Psoas muscle (tissue), 8 donors: ENCODE measurements around the gene SORBS1. TPM values are rescaled to one million over a fixed set of nuclear protein-coding genes. Genes with fewer than 3 reads are reported as not detected.

ENCODE experiments used
- ATAC-seq, 4 donors: fragments of 200-7000 bp; cut with Tn5 transposase; one replicate each; pipeline ENCODE4 v1.9.1; 2020; ENCODE audit warnings: moderate library complexity in 3 of 4, mild to moderate bottlenecking in 2 of 4
- DNase-seq, 2 donors: peaks; one replicate each; pipeline ENCODE4 v3.0.0-alpha.2; 2020
- H3K27ac ChIP-seq: fragments of 200-600 bp; one replicate; pipeline ENCODE4 v1.8.0; 2022
- H3K27me3 ChIP-seq, 3 donors: fragments of 200-600 bp in 1 of 3; one replicate each; pipeline versions ENCODE4 v1.6.1 to v1.8.0; 2013 to 2022; ENCODE audit warnings: low read length in 2 of 3, mild to moderate bottlenecking in 2 of 3, moderate library complexity in 1 of 3; ENCODE audit not compliant: insufficient read depth in 3 of 3
- H3K36me3 ChIP-seq, 2 donors: fragments of 200-600 bp in 1 of 2; one replicate each; pipeline versions ENCODE4 v1.6.1 to v1.8.0; 2013 to 2022; ENCODE audit warnings: low read depth in 1 of 2, mild to moderate bottlenecking in 1 of 2, moderate library complexity in 1 of 2; ENCODE audit not compliant: insufficient read depth in 1 of 2
- H3K4me1 ChIP-seq: fragments of 200-600 bp; one replicate; pipeline ENCODE4 v1.8.0; 2022
- H3K4me3 ChIP-seq: fragments of 200-600 bp; one replicate; pipeline ENCODE4 v1.8.0; 2022; ENCODE audit warnings: mild to moderate bottlenecking
- H3K9me3 ChIP-seq: fragments of 200-600 bp; one replicate; pipeline ENCODE4 v1.8.0; 2022
- CTCF ChIP-seq: fragments of 200-600 bp; IDR thresholded peaks from one replicate; pipeline ENCODE4 v1.8.0; 2022; ENCODE audit warnings: antibody characterized with exemption
- WGBS, 3 donors: extraction: QIAGEN DNeasy Blood & Tissue Kit; methylation state at CpG; one replicate each; pipeline versions ENCODE4 v1.1.6 to v1.1.7; 2013; 5-methylcytosine and 5-hydroxymethylcytosine counted together
- intact Hi-C, 2 donors: fragments of 100-400 bp; cut with DNase I; formaldehyde crosslinking; loops; one replicate each; pipeline versions ENCODE4 v1.11.0 to v1.14.2; 2022
- polyA plus RNA-seq, 3 donors: library from polyadenylated mRNA; stranded (reverse); fragments of 200-250 nt; gene quantifications; one replicate each; pipeline ENCODE4 v1.2.3, GENCODE V29; 2013
- total RNA-seq, 4 donors: library from RNA; stranded (reverse); fragmentation: NEBNext Ultra II Directional in 2 of 4; extraction: Animal tissue kit (Norgen Biotek cat#: 25700) in 2 of 4; gene quantifications; one replicate each; pipeline versions ENCODE4 v1.2.1 to v1.2.4, GENCODE V29; 2021 to 2023
- donor health status: healthy with polysubstance abuse.
- donor health status: DM: no; HTN: no; CAD: no; lungs with moderate emphysema.
- donor health status: Bipolar disorder and iron deficiency.
- donor health status: healthy.
- donor health status: DM: yes; HTN: yes; CAD: no.
- donor health status: DM: no; HTN: no; CAD: no.
- donor health status: DM: no; HTN: no; CAD: no.
- donor health status: DM: yes; HTN: yes; CAD: no.

The SORBS1 gene
- total and polyA plus RNA-seq, 7 donors, result 17.3 to 306 (median 145) TPM

- ATAC-seq (no peak), DNase-seq (no peak)
- Histone ChIP-seq H3K9me3 (no peaks in the 10 kb centered on the region), H3K27ac (peak overlapping the region; percentile 55), H3K36me3 (peaks cover under 1 to 33% of the 10 kb centered on the region in 2 donors), H3K4me3 (no peak overlapping the region), H3K27me3 (no peaks in the 10 kb centered on the region), H3K4me1 (peaks cover 56% of the 10 kb centered on the region)
- 80 to 81% (median 81%) methylated on average over 9 of the region's 9 CpGs for WGBS, 3 donors
- intact Hi-C loops, result no loop called here
- TF ChIP-seq CTCF, result no peak
These were observed 126.6 kb downstream of the SORBS1 start for GRCh38 chr10:95434583-95434982.

DNA sequence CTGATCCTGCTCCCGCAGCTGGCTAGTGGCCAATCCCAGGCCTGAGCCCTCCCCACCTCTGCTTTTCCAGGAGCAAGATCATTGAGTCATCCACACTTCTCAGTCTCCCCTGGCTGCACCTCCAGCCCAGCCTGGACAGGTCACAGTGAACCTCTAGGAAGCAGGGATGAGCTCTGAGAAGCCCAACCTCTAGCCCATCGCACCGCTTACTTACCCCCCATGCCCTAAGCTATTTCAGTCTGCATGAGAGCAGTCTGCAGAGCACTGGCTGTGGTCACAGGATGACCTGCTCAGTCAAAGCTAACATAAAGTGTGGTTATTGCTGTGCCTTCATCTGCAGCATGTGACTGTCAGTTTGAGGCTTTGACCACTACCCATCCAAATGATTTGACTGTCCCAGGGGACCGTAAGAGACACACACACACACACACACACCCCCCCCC, 129.2 kb downstream of the SORBS1 start:
- intact Hi-C loops, result no loop called here
- 26 to 48% (median 44%) methylated on average over 4 of the region's 4 CpGs for whole genome bisulfite sequencing, 3 donors

GRCh38 chr10:95430231-95430951, 130.8 kb downstream of the SORBS1 start:
- no peak for DNase-seq
- Histone ChIP-seq H3K4me1 (peaks cover 42% of the 10 kb centered on the region), H3K4me3 (no peak overlapping the region), H3K9me3 (no peaks in the 10 kb centered on the region), H3K36me3 (peaks cover 4 to 36% of the 10 kb centered on the region in 2 donors), H3K27me3 (no peaks in the 10 kb centered on the region), H3K27ac (peak overlapping the region; percentile 25)
- 33 to 40% (median 39%) methylated on average over 12 of the region's 12 CpGs for WGBS, 3 donors
- TF ChIP-seq CTCF, result peak; percentile 99
- intact Hi-C loops, result loop anchor here (1.0 kb wide), 1 partner anchor 171 kb away; no protein-coding TSS in a partner anchor
- ATAC-seq, result peak; percentile 88 to 91 (median 88)

More for the DNA sequence above, 129.2 kb downstream of the SORBS1 start:
- Histone ChIP-seq H3K36me3 (peaks cover 4 to 39% of the 10 kb centered on the region in 2 donors), H3K27ac (peak overlapping the region; percentile 61), H3K9me3 (no peaks in the 10 kb centered on the region), H3K27me3 (no peaks in the 10 kb centered on the region), H3K4me3 (no peak overlapping the region), H3K4me1 (peaks cover 47% of the 10 kb centered on the region)
- ATAC-seq, result peak; percentile 24 to 68 (median 46)
- TF ChIP-seq CTCF, result no peak
- no peak for DNase-seq

GRCh38 chr10:95429639-95430038, 131.5 kb downstream of the SORBS1 start:
- Histone ChIP-seq H3K4me3 (no peak overlapping the region), H3K27me3 (no peaks in the 10 kb centered on the region), H3K4me1 (peaks cover 41% of the 10 kb centered on the region), H3K27ac (no peak overlapping the region), H3K9me3 (no peaks in the 10 kb centered on the region), H3K36me3 (peaks cover 4 to 36% of the 10 kb centered on the region in 2 donors)
- WGBS, 3 donors, result 71 to 82% (median 76%) methylated on average over 4 of the region's 4 CpGs
- no peak for DNase-seq
- intact Hi-C loops, result loop anchor here (1.0 to 5.0 kb wide), 2 partner anchors 52 to 172 kb away; no protein-coding TSS in a partner anchor
- ATAC-seq, result no peak
- no peak for TF ChIP-seq CTCF
